Breast epithelium (tissue), 4 donors: ENCODE data around the gene MGAT4B. TPM values are rescaled to one million over a fixed set of nuclear protein-coding genes. Genes with fewer than 3 reads are reported as not detected.

Experiments used
- DNase-seq, 2 donors: peaks; one replicate each; pipeline ENCODE4 v3.0.0-alpha.2; 2019; ENCODE audit warnings: low spot score in 2 of 2
- H3K27ac ChIP-seq, 2 donors: fragments of 200-600 bp; sonication (generic) in 1 of 2; one replicate each; pipeline ENCODE4 v1.5.1; 2016 to 2019; ENCODE audit warnings: mild to moderate bottlenecking in 1 of 2
- H3K27me3 ChIP-seq, 2 donors: fragments of 200-600 bp; sonication (generic) in 1 of 2; one replicate each; pipeline versions ENCODE4 v1.5.1 to v1.6.0; 2017 to 2019; ENCODE audit warnings: control low read depth in 1 of 2, mild to moderate bottlenecking in 1 of 2
- H3K36me3 ChIP-seq: fragments of 200-600 bp; one replicate; pipeline ENCODE4 v1.5.1; 2019
- H3K4me1 ChIP-seq, 2 donors: fragments of 200-600 bp; sonication (generic); one replicate each; pipeline ENCODE4 v1.5.1; 2016 to 2019; ENCODE audit warnings: control low read depth in 1 of 2
- H3K4me3 ChIP-seq, 3 donors: fragments of 200-600 bp; sonication (generic); 1 replicate in 2 of 3; 2 replicates in 1 of 3; pipeline ENCODE4 v1.5.1; 2016 to 2019; ENCODE audit warnings: mild to moderate bottlenecking in 3 of 3, moderate library complexity in 2 of 3
- H3K9me3 ChIP-seq, 2 donors: fragments of 200-600 bp; sonication (generic) in 1 of 2; one replicate each; pipeline ENCODE4 v1.5.1; 2016 to 2019; ENCODE audit warnings: control low read depth in 1 of 2
- POLR2A ChIP-seq: fragments of 450-650 bp; IDR thresholded peaks from one replicate; pipeline ENCODE4 v1.6.1; 2016; ENCODE audit warnings: antibody characterized with exemption, mild to moderate bottlenecking, moderate library complexity
- POLR2AphosphoS5 ChIP-seq, 3 donors: sonication (generic); formaldehyde crosslinking; IDR thresholded peaks; one replicate each; pipeline ENCODE4 v1.6.1; 2017; ENCODE audit warnings: antibody characterized with exemption in 3 of 3
- intact Hi-C: fragments of 100-400 bp; cut with DNase I; formaldehyde crosslinking; loops from one replicate; pipeline ENCODE4 v1.15.1; 2023; ENCODE audit warnings: low total_unique reads
- total RNA-seq, 3 donors: library from RNA; depleted of rRNA; stranded (reverse); fragments of >200 nt; gene quantifications; one replicate each; pipeline ENCODE4 v1.1.0, GENCODE V29; 2016
- TF ChIP-seq, protein P1 (sequence below), 3 donors: fragments of 450-650 bp; IDR thresholded peaks; one replicate each; pipeline ENCODE4 v1.5.1; 2016 to 2017; ENCODE audit warnings: antibody characterized with exemption in 3 of 3, mild to moderate bottlenecking in 3 of 3, moderate library complexity in 3 of 3

Gene MGAT4B
- total RNA-seq, 3 donors from 2014 or later = 43.0 to 73.7 (median 54.6) TPM

- Histone ChIP-seq H3K4me1 (peaks cover 10 to 24% of the 10 kb centered on the region in 2 donors), H3K9me3 (no peaks in the 10 kb centered on the region), H3K27me3 (no peaks in the 10 kb centered on the region), H3K36me3 (peaks cover 20% of the 10 kb centered on the region), H3K27ac (peak overlapping the region in 1 of 2 donors; percentile 11), H3K4me3 (peak overlapping the region; percentile 94 to 100 (median 100))
- intact Hi-C loops = no loop called here
- no peak for DNase-seq
- peak in 1 of 3 donors; percentile 23 for TF ChIP-seq POLR2AphosphoS5 (IDR thresholded peaks at IDR 0.05)
- no peak for TF ChIP-seq POLR2A
- TF ChIP-seq, protein P1, sequence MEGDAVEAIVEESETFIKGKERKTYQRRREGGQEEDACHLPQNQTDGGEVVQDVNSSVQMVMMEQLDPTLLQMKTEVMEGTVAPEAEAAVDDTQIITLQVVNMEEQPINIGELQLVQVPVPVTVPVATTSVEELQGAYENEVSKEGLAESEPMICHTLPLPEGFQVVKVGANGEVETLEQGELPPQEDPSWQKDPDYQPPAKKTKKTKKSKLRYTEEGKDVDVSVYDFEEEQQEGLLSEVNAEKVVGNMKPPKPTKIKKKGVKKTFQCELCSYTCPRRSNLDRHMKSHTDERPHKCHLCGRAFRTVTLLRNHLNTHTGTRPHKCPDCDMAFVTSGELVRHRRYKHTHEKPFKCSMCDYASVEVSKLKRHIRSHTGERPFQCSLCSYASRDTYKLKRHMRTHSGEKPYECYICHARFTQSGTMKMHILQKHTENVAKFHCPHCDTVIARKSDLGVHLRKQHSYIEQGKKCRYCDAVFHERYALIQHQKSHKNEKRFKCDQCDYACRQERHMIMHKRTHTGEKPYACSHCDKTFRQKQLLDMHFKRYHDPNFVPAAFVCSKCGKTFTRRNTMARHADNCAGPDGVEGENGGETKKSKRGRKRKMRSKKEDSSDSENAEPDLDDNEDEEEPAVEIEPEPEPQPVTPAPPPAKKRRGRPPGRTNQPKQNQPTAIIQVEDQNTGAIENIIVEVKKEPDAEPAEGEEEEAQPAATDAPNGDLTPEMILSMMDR (IDR thresholded peaks at IDR 0.05) = no peak
These were observed 17.5 kb upstream of the MGAT4B start for GRCh38 chr5:179823937-179824744.

- Histone ChIP-seq H3K27ac (peak overlapping the region; percentile 41 to 100), H3K4me1 (peaks cover 15 to 24% of the 10 kb centered on the region in 2 donors), H3K9me3 (no peaks in the 10 kb centered on the region), H3K36me3 (peaks cover 20% of the 10 kb centered on the region), H3K4me3 (peak overlapping the region; percentile 94 to 100 (median 100)), H3K27me3 (no peaks in the 10 kb centered on the region)
- no peak for DNase-seq
- TF ChIP-seq POLR2AphosphoS5 (IDR thresholded peaks at IDR 0.05) (peak in 1 of 3 donors; percentile 9), POLR2A (no peak)
- TF ChIP-seq, protein P1 (IDR thresholded peaks at IDR 0.05) = no peak
- intact Hi-C loops = no loop called here
These were observed 15.9 kb upstream of the MGAT4B start for GRCh38 chr5:179822444-179822990.

DNA sequence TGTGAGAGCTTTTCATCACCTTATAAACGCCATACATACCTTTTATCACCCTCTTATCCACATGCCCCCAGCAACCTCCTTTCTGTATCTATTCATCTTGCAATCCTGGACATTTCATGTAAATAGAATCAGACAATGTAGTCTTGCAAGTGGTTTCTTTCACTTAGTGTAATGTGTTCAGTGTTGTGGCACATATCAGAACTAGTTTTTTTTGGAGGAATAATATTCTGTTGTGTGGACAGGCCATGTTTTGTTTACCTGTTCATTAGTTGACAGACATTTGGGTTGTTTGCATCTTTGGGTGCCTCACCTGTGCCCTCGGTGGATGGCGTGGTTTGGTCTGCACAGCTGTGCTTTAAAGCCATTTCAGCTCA lies 15.4 kb upstream of the MGAT4B start:
- Histone ChIP-seq H3K27ac (peak overlapping the region; percentile 41 to 100), H3K27me3 (no peaks in the 10 kb centered on the region), H3K36me3 (peaks cover 20% of the 10 kb centered on the region), H3K9me3 (no peaks in the 10 kb centered on the region), H3K4me3 (peak overlapping the region; percentile 94 to 100 (median 100)), H3K4me1 (peaks cover 19 to 24% of the 10 kb centered on the region in 2 donors)
- intact Hi-C loops = no loop called here
- no peak for DNase-seq
- TF ChIP-seq POLR2A (no peak), POLR2AphosphoS5 (IDR thresholded peaks at IDR 0.05) (no peak)
- TF ChIP-seq, protein P1 (IDR thresholded peaks at IDR 0.05) = no peak

DNA sequence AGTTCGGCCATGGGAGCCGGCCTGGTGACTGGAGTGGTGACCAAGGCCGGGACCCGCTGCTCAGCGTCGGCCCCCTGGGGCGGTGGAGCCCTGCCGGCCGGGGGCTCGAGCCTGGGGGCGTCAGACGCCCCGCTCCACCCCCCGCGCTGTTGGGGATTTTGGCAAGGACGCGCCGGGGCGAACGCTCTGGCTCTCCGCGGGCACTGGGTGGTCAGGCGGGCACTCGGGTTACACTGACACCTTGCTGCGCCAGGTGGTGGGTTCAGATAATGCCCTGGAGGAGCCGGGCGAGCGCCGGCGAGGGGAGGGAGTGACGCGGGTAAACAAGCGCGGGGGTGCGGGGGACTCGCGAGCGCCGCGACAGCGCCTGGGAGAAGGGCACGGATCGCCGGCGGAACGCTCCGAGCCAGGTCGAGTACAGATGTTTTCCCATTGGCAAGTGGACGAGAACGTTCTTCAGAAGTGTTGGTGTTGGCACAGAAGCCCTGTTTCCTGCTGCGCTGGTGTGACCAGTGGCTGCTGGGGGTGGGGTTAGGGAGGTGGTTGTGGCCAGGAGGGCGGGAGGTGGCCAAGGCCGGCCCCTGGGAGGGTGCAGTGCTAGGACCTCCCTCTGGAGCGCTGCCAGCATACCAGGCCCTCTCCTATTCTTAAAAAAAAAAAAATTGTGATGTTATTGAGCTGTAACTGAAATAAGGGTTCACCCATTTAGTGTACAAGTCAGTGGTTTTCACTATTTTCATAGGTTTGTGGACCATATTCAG lies 14.8 kb upstream of the MGAT4B start:
- Histone ChIP-seq H3K27ac (peak overlapping the region; percentile 99 to 100), H3K27me3 (no peaks in the 10 kb centered on the region), H3K9me3 (no peaks in the 10 kb centered on the region), H3K4me3 (peak overlapping the region; percentile 94 to 100 (median 100)), H3K36me3 (peaks cover 20% of the 10 kb centered on the region), H3K4me1 (peaks cover 19 to 24% of the 10 kb centered on the region in 2 donors)
- TF ChIP-seq POLR2AphosphoS5 (IDR thresholded peaks at IDR 0.05) (peak; percentile 90 to 96 (median 93)), POLR2A (peak; percentile 80)
- TF ChIP-seq, protein P1 (IDR thresholded peaks at IDR 0.05) = peak in 1 of 3 donors; percentile 24
- peak; percentile 97 for DNase-seq
- intact Hi-C loops = no loop called here
